IPS DF 19.7 (cell line): ENCODE data around the gene TJP3.
A peak's percentile ranks its signal among the peaks of the same experiment; 100 is the strongest.

Source experiments
- DNase-seq: peaks from one replicate; pipeline ENCODE4 v3.0.0-alpha.2; 2013; ENCODE audit warnings: low read depth, low spot score

Gene TJP3

GRCh38 chr19:3671680-3672574 lies 36.3 kb upstream of the TJP3 start:
- DNase-seq = no peak

DNA sequence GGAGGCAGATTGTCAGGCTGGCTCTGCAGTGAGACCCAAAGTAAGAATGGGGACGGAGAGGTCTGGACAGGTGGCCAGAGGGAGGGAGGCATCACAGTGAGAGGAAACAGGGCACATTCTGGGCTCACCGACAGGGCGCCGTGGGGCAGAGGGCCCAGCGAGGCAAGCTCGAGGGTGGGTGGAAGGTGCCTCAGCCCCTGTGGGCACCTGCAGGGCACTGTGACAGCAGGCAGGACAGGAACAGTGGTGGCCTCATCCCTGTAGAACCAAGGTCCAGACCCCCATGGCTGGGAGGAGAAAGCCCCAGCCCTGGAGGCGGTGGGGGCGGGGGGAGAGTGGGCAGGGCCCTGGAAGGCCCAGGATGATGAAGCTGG lies 35.6 kb upstream of the TJP3 start:
- DNase-seq = no peak

- no peak for DNase-seq
Measured at GRCh38 chr19:3672993-3673392, 35.2 kb upstream of the TJP3 start.

- DNase-seq = no peak
Measured at GRCh38 chr19:3673506-3674439, 34.4 kb upstream of the TJP3 start.

GRCh38 chr19:3674784-3675543 lies 33.2 kb upstream of the TJP3 start:
- DNase-seq = no peak

DNA sequence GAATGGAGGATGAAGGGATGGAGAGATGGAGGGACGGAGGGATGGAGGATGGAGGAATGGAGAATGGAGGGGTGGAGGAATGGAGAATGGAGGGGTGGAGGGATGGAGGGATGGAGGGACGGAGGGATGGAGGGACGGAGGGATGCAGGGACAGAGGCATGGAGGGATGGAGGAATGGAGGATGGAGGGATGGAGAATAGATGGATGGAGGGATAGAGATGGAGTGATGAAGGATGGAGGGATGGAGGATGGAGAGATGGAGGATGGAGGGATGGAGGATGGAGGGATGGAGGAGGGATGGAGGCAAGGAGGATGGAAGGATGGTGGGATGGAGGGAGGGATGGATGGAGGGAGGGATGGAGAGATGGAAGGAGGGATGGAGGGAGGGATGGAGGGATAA lies 30.0 kb upstream of the TJP3 start:
- DNase-seq = no peak

- DNase-seq = no peak
Measured at GRCh38 chr19:3679138-3679537, 29.0 kb upstream of the TJP3 start.

- no peak for DNase-seq
Measured at GRCh38 chr19:3679581-3679980, 28.6 kb upstream of the TJP3 start.

- DNase-seq = no peak
Measured at GRCh38 chr19:3680939-3681338, 27.2 kb upstream of the TJP3 start.

DNA sequence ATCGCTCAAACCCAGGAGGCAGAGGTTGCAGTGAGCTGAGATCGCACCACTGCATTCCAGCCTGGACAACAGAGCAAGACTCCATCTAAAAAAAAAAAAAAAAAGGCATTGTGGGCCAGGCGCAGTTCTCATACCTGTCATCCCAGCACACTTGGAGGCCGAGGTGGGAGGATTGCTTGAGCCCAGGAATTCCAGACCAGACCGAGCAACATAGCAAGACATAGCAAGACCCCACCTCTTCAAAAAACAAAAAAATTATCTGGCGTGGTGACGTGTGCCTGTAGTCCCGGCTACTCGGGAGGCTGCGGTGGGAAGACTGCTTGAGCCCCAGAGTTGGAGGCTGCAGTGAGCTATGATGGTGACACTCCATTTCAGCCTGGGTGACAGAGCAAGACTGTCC lies 25.9 kb upstream of the TJP3 start:
- no peak for DNase-seq

DNA sequence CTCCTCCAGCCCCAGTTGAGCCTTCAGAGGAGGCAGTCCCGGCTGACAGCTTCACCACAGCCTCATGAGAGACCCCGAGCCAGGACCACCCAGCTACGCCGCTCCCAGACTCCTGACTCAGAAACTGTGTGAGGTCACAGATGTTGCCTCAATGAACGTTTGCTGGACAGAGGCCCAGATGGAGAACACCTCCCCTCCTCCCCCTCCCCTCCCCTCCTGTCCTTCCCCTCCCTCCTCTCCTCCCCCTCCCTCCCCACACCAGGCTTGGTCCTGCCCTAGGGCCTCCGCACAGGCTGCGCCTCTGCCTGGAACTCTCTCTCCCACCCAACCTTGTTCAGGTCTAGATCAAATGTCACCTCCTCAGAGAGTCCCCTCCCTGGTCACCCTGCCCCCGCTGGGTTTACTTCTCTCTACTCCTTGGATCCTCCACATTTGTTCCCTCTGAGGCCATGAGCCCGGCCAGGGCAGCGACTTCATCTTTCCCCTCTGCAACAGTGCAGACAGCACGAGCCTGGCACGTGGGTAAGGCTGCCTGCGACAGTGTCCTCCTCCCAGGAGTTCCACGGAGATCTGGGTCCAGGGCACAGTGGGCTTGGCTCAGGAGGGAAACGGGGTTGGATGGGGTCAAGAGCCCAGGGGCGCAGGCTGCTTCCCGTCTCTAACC lies 25.3 kb upstream of the TJP3 start:
- DNase-seq = no peak

DNA sequence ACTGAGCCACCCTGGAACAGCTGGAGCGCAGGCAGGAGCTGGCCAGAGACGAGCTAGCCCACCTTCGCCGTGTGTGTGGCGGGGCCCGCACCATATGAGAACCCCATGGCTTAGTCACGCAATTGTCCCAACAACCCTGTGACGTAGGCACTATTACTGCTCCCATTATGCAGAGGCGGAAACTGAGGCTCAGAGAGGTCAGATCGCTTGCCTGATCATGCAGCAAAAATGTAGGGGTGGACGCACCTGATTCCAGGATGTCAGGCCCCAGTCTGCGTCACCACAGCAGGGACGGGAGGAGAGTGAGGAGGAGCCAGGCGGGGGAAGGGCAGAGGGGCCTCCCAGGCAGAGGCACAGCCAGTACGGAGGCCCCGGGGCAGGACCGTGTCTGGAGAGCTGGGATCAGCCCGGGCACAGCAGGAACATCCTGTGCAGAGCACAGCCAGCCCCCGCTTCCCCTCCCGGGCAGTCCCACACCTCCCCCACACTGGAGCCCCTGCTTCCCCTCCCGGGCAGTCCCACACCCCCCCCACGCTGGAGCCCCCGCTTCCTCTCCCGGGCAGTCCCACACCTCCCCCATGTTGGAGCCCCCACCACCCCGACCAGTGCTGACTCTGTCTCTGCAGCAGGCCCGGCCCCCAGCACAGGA lies 24.7 kb upstream of the TJP3 start:
- peak; percentile 67 for DNase-seq

DNA sequence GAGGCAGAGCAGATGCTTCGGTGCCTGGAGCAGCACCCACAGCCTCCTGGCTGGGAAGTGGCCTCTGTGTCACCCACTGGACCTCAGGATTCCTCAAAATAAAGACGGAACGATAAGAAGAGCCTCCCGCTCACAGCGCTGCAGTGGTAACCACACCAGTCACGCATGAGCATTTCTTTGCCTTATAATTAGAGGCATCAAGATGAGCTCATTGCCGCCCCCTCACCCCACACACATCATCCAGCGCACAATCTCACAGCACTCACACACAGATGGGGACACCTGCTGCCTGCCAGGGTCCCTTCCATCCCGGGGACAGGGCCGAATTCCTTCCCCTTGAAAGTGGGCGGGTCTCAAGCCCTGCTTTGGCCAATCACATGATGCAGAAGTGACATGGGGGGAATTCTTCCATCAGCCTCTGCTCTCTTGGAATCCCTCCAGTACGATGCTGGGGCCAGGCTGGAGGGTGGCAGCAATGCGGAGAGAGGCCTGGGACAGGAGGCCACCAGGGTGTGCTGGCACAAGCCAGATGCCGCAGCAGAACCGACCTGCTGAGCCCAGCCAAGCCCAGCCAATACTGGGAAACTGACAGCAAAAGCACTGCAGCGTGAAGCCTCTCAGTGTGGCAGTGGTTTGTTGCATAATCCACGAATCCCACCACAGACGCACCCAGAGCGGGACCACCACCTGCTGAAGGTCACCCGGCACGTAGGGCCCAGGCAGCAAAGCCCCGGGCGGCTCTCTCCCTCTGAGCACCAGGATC lies 23.9 kb upstream of the TJP3 start:
- no peak for DNase-seq

- DNase-seq = no peak
Measured at GRCh38 chr19:3684817-3685410, 23.3 kb upstream of the TJP3 start.

DNA sequence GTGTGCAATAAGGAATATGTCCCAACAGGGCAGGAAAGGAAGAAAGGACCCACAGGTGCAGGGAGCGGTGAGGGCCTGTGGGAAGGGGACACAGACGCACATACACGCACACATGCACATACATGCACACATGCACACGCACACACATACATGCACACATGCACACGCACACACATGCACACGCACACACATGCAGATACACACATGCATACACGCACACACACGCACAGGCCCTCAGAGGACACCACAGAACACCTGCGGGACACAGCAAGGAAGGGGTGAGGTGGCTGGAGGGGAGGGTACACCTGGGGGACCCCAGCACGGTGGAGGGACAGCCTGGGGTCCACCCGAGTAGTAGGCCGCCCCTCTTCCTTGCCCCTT lies 20.8 kb upstream of the TJP3 start:
- DNase-seq = no peak

- DNase-seq = no peak
Measured at GRCh38 chr19:3687774-3688706, 20.1 kb upstream of the TJP3 start.

GRCh38 chr19:3690551-3691371 lies 17.4 kb upstream of the TJP3 start:
- no peak for DNase-seq

DNA sequence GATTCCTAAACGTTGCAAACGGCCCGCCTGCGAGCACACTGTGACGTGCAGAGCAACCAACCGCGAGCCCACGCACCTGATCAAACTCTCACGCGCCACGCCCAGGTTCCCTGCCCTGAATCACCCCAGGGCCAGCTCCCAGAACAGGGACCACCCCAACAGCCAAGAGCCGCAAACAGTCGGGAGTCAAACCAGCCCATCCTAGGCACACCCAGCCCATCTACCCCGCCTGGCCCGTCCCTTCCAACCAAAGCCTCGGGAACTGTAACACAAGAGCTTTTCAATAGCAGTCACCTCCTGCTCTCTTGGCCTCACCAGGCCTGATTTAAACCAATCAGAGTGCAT lies 16.8 kb upstream of the TJP3 start:
- no peak for DNase-seq
